Inflammatory macrophage treated with lipopolysaccharide for 4 hours (primary cell): ENCODE results near the gene EMILIN2.

Source experiments
- DNase-seq: peaks from one replicate; pipeline ENCODE4 v3.0.0-alpha.2; 2020

EMILIN2 gene

DNA sequence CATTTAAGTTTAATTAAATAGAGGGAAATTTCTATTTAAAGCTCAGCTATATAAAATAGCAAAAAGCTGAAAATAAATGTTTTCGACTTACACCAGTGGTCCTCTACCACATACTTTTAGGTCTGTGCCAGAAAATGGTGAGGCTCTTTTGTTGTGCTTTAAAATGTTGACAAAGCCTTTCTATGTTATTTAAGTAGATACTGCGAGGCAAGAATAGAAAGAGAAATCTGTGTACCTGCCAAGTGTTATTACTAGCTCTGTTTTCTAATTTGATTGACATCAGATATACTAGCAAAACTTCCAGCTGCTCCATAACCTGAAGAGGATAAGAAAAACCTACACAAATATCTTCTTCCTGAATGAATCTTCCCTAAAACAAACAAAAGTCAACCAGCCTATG lies 112.5 kb downstream of the EMILIN2 start:
- DNase-seq = no peak

DNA sequence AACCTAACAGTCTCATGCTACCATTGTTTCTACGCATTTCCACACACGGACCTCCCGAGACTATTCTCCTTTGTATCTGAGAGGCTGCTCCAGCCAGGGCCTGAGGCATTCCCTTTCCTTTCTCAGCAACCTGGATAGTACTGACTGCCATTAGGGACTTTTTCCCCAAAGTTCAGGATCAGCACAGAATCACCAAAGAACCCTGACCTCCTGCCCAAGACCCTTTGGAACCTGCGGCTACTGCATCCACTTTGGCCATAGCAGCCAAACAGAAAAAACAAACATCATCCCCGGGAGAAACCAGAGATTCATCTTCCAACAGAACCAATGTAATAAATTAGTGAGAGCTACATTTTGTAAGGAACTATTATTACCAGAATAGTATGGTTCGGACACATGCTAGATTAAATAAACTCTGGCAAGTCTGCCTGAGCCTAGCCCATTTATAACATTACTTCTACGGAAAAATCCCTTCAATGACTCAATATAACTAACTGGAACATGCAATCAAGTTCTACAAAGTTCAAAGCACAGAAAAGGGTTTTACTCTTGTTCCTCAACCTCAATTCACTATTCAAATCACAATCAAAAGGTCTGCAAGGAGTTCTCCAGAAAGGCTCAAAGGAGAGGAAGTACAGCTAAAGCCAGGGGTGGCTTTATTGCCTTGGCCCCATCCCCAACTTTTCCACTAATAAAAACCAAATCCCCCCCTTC lies 114.3 kb downstream of the EMILIN2 start:
- peak; percentile 65 for DNase-seq

DNA sequence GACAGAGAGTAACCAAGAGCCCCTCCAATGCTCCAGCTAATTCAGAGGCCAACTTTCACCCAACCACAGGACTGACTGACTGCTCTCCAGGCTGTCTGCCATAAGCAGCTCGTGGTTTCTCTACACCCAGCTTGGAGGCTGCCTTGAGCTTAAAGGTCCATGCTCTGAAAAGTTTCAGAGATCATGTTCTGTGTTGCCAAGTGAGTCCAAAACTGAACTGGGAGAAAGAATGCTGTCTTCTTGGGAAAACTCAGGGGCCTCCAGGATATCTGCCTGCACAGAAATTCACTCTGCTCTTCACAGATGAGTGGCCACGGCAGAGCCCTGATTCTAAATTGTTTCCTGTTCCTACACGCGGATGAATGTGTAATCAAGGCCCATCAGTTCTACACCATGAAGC lies 115.0 kb downstream of the EMILIN2 start:
- DNase-seq = no peak

DNA sequence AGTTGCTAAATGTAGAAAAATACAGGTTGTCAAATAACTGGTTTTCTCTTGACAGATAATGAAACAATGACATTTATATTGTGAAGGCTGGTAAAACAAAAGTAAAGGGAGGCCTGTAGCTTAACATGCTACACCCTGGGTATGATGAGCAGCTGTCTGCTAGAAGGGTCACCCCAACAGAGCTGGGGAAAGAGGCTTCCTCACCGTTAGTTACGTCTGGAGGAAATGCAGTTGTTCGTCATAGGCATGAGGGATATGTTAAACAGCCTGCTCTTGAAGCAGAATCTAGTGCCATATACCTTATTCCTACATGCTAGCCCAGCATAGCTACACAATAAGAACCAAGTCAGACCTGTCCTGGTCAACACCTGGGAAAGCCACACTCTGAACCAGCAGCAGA lies 116.2 kb downstream of the EMILIN2 start:
- peak; percentile 69 for DNase-seq

DNA sequence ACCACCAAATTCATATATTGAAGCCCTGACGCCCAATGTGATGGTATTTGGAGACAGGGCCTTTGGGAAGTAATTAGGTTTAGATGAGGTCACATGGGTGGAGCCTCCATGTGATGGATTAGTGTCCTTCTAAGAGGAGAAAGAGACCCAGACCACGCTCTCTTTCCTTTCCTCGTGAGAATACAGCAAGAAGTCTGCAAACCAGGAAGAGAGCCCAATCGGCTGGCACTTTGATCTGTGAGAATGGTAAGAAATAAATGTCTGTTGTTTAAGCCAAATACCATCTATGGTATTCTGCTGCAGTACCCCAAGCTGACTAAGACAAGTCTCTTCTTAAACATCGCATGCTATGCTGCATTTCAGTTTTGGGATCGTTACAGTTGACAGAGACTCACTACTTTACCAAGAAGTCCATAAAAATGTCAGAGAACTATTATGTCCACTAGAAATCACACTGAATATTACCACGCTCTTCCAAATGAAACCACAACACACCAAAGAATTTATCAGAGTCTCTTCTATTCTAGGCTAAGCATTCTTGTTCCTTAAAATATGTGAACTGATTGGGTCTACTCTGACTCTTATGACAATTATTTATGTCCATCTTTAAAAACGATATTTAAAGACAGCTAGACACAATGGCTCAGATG lies 117.7 kb downstream of the EMILIN2 start:
- no peak for DNase-seq
